ENCODE results near the gene GRK5.

GRCh38 chr10:119330342-119330741, 123.0 kb downstream of the GRK5 start:
- no peak for TF ChIP-seq CTCF (IDR thresholded peaks at IDR 0.05)
- no peak for TF ChIP-seq USF2 (CRISPR knock-in tag; IDR thresholded peaks at IDR 0.05)
- no peak for TF ChIP-seq ZNF423 (CRISPR knock-in tag; IDR thresholded peaks at IDR 0.05)
- TF ChIP-seq NFE2L1 (CRISPR knock-in tag; IDR thresholded peaks at IDR 0.05), result no peak
- no peak for TF ChIP-seq E2F1 (CRISPR knock-in tag; IDR thresholded peaks at IDR 0.05)
